Measurements from ENCODE around the gene MFSD11.

The MFSD11 gene

GRCh38 chr17:76758570-76758969, 20.7 kb downstream of the MFSD11 start:
- no peak for TF ChIP-seq TEAD4 (IDR thresholded peaks at IDR 0.05)
- no peak for TF ChIP-seq ZBTB7A (IDR thresholded peaks at IDR 0.05; ENCODE audit: low read depth)
- TF ChIP-seq YY1 (IDR thresholded peaks at IDR 0.05; ENCODE audit: low read depth) = no peak
- TF ChIP-seq, protein P1, sequence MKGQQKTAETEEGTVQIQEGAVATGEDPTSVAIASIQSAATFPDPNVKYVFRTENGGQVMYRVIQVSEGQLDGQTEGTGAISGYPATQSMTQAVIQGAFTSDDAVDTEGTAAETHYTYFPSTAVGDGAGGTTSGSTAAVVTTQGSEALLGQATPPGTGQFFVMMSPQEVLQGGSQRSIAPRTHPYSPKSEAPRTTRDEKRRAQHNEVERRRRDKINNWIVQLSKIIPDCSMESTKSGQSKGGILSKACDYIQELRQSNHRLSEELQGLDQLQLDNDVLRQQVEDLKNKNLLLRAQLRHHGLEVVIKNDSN (IDR thresholded peaks at IDR 0.05) = no peak
- TF ChIP-seq, protein P2, sequence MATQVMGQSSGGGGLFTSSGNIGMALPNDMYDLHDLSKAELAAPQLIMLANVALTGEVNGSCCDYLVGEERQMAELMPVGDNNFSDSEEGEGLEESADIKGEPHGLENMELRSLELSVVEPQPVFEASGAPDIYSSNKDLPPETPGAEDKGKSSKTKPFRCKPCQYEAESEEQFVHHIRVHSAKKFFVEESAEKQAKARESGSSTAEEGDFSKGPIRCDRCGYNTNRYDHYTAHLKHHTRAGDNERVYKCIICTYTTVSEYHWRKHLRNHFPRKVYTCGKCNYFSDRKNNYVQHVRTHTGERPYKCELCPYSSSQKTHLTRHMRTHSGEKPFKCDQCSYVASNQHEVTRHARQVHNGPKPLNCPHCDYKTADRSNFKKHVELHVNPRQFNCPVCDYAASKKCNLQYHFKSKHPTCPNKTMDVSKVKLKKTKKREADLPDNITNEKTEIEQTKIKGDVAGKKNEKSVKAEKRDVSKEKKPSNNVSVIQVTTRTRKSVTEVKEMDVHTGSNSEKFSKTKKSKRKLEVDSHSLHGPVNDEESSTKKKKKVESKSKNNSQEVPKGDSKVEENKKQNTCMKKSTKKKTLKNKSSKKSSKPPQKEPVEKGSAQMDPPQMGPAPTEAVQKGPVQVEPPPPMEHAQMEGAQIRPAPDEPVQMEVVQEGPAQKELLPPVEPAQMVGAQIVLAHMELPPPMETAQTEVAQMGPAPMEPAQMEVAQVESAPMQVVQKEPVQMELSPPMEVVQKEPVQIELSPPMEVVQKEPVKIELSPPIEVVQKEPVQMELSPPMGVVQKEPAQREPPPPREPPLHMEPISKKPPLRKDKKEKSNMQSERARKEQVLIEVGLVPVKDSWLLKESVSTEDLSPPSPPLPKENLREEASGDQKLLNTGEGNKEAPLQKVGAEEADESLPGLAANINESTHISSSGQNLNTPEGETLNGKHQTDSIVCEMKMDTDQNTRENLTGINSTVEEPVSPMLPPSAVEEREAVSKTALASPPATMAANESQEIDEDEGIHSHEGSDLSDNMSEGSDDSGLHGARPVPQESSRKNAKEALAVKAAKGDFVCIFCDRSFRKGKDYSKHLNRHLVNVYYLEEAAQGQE (IDR thresholded peaks at IDR 0.05; ENCODE audit: low read depth) = no peak
- TF ChIP-seq FOXM1 (IDR thresholded peaks at IDR 0.05; ENCODE audit: borderline replicate concordance, low read depth) = no peak
- no peak for TF ChIP-seq NFIC (IDR thresholded peaks at IDR 0.05)
- TF ChIP-seq, protein P3, sequence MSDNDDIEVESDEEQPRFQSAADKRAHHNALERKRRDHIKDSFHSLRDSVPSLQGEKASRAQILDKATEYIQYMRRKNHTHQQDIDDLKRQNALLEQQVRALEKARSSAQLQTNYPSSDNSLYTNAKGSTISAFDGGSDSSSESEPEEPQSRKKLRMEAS (IDR thresholded peaks at IDR 0.05) = no peak
- no peak for TF ChIP-seq EGR1 (IDR thresholded peaks at IDR 0.05)
- no peak for TF ChIP-seq CREB1 (IDR thresholded peaks at IDR 0.05; ENCODE audit: low read depth)
- no peak for TF ChIP-seq TCF12 (IDR thresholded peaks at IDR 0.05; ENCODE audit: low read depth)

DNA sequence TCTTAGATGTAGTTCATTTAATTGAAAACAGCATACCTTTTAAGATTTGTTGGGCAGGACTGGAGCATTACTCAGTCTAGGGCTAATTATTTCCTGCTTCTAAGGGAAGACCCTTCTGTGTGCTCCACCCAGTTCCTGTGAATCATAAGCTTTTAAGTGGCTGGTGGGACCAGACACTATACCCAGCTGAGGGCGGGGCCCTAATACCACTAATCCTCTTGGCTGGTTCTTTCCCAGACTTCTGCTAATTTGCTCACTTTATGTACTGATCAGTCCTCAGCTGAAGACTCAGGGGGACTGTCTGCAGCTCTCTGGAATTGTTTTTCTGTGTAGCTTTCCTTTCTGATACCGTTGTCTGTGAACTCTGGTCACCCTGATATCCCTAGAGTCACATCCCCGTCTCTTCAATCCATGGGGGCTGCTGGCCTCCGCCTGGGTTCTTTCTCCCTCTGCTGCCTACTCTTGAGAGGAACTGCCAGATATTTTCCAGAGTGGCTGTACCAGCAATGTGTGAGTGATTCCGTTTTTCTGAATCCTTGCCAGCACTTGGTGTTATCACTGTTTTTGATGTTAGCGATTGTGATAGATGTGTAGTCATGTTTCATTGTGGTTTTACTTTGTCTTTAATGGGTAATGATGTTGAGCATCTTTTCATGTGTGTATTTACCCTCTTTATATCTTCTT, 35.1 kb downstream of the MFSD11 start:
- TF ChIP-seq, protein P2 (IDR thresholded peaks at IDR 0.05; ENCODE audit: low read depth) = no peak
- no peak for TF ChIP-seq FOXM1 (IDR thresholded peaks at IDR 0.05; ENCODE audit: borderline replicate concordance, low read depth)
- TF ChIP-seq ZBTB7A (IDR thresholded peaks at IDR 0.05; ENCODE audit: low read depth) = no peak
- TF ChIP-seq, protein P1 (IDR thresholded peaks at IDR 0.05) = no peak
- no peak for TF ChIP-seq CEBPB (IDR thresholded peaks at IDR 0.05)
- no peak for TF ChIP-seq EGR1 (IDR thresholded peaks at IDR 0.05)
- TF ChIP-seq RAD21 (IDR thresholded peaks at IDR 0.05; ENCODE audit: low read depth) = no peak
- no peak for TF ChIP-seq YY1 (IDR thresholded peaks at IDR 0.05; ENCODE audit: low read depth)
- TF ChIP-seq CREB1 (IDR thresholded peaks at IDR 0.05; ENCODE audit: low read depth) = no peak
- TF ChIP-seq, protein P3 (IDR thresholded peaks at IDR 0.05) = no peak
- no peak for TF ChIP-seq TCF12 (IDR thresholded peaks at IDR 0.05; ENCODE audit: low read depth)
- TF ChIP-seq TEAD4 (IDR thresholded peaks at IDR 0.05) = no peak

GRCh38 chr17:76775021-76775600, 37.2 kb downstream of the MFSD11 start:
- no peak for TF ChIP-seq FOXM1 (IDR thresholded peaks at IDR 0.05; ENCODE audit: borderline replicate concordance, low read depth)
- no peak for TF ChIP-seq EGR1 (IDR thresholded peaks at IDR 0.05)
- TF ChIP-seq CEBPB (IDR thresholded peaks at IDR 0.05) = no peak
- TF ChIP-seq TCF12 (IDR thresholded peaks at IDR 0.05; ENCODE audit: low read depth) = no peak
- TF ChIP-seq, protein P2 (IDR thresholded peaks at IDR 0.05; ENCODE audit: low read depth) = no peak
- TF ChIP-seq YY1 (IDR thresholded peaks at IDR 0.05; ENCODE audit: low read depth) = no peak
- TF ChIP-seq NFIC (IDR thresholded peaks at IDR 0.05) = no peak
- TF ChIP-seq, protein P3 (IDR thresholded peaks at IDR 0.05) = no peak
- no peak for TF ChIP-seq ZBTB7A (IDR thresholded peaks at IDR 0.05; ENCODE audit: low read depth)
- no peak for TF ChIP-seq CREB1 (IDR thresholded peaks at IDR 0.05; ENCODE audit: low read depth)
- no peak for TF ChIP-seq RAD21 (IDR thresholded peaks at IDR 0.05; ENCODE audit: low read depth)
- TF ChIP-seq EP300 (IDR thresholded peaks at IDR 0.05; ENCODE audit: borderline replicate concordance) = no peak
- no peak for TF ChIP-seq TEAD4 (IDR thresholded peaks at IDR 0.05)
- no peak for TF ChIP-seq TAF1 (IDR thresholded peaks at IDR 0.05; ENCODE audit: low read depth)
- TF ChIP-seq, protein P1 (IDR thresholded peaks at IDR 0.05) = no peak
